Testis (tissue), 3 donors: Measurements from ENCODE around the gene GRIP2. TPM values are rescaled to one million over a fixed set of nuclear protein-coding genes. Genes with fewer than 3 reads are reported as not detected.
A peak's percentile ranks its signal among the peaks of the same experiment; 100 is the strongest.

Experiments used
- DNase-seq: peaks from one replicate; pipeline ENCODE4 v3.0.0-alpha.2; 2019
- H3K27ac ChIP-seq, 2 donors: fragments of 200-600 bp; sonication (generic); one replicate each; pipeline ENCODE4 v1.5.1; 2019
- H3K27me3 ChIP-seq: fragments of 200-600 bp; sonication (generic); one replicate; pipeline ENCODE4 v1.5.1; 2019
- H3K36me3 ChIP-seq: fragments of 200-600 bp; sonication (generic); one replicate; pipeline ENCODE4 v1.5.1; 2017; ENCODE audit warnings: low read depth; ENCODE audit errors: missing control alignments
- H3K4me1 ChIP-seq: fragments of 200-600 bp; sonication (generic); one replicate; pipeline ENCODE4 v1.5.1; 2019
- H3K4me3 ChIP-seq, 2 donors: fragments of 200-600 bp; sonication (generic); one replicate each; pipeline ENCODE4 v1.5.1; 2017 to 2019
- H3K9me3 ChIP-seq: fragments of 200-600 bp; sonication (generic); one replicate; pipeline ENCODE4 v1.5.1; 2017
- CTCF ChIP-seq, 3 experiments: fragments of 450-650 bp in 2 of 3; fragments of 200-600 bp in 1 of 3; sonication (generic) in 1 of 3; IDR thresholded peaks; one replicate each; pipeline ENCODE4 v1.5.1; 2016 to 2019; ENCODE audit warnings: antibody characterized with exemption in 3 of 3, mild to moderate bottlenecking in 2 of 3, moderate library complexity in 1 of 3
- POLR2A ChIP-seq: fragments of 450-650 bp; IDR thresholded peaks from one replicate; pipeline ENCODE4 v1.6.1; 2017; ENCODE audit warnings: antibody characterized with exemption, mild to moderate bottlenecking, moderate library complexity
- WGBS, 2 donors: methylation state at CpG; one replicate each; pipeline ENCODE4 v1.1.5; 2018; 5-methylcytosine and 5-hydroxymethylcytosine counted together
- intact Hi-C: fragments of 100-400 bp; cut with DNase I; formaldehyde crosslinking; loops from one replicate; pipeline ENCODE4 v1.15.1; 2023; ENCODE audit warnings: low total_unique reads
- polyA plus RNA-seq: library from polyadenylated mRNA; stranded (reverse); fragments of 350-450 nt; fragmentation: Illumina TruSeq; extraction: RNeasy Lipid Tissue Mini Kit (QIAGEN cat#74804); gene quantifications from one replicate; pipeline ENCODE4 v1.2.3, GENCODE V29; 2014; ENCODE audit warnings: low read depth, low replicate concordance; ENCODE audit not compliant: insufficient read depth
- total RNA-seq, 2 donors: library from RNA; depleted of rRNA; stranded (reverse); fragments of >200 nt; gene quantifications; one replicate each; pipeline ENCODE4 v1.2.3, GENCODE V29; 2016

The GRIP2 gene
- total and polyA plus RNA-seq, 3 donors from 2014 or later, result 2.4 to 3.2 (median 2.7) TPM

- no peak for TF ChIP-seq CTCF (IDR thresholded peaks at IDR 0.05)
- no peak for TF ChIP-seq POLR2A
- 87 to 88% methylated on average over 2 of the region's 2 CpGs for WGBS, 2 donors
- Histone ChIP-seq H3K36me3 (no peaks in the 10 kb centered on the region), H3K4me3 (no peak overlapping the region), H3K4me1 (no peaks in the 10 kb centered on the region), H3K27ac (peak overlapping the region in 1 of 2 donors; percentile 15), H3K9me3 (no peaks in the 10 kb centered on the region), H3K27me3 (no peaks in the 10 kb centered on the region)
- intact Hi-C loops, result loop anchor here (5.0 kb wide), 1 partner anchor 35 kb away; no protein-coding TSS in a partner anchor
- DNase-seq, result no peak
Observed at GRCh38 chr3:14547693-14548092, 7.6 kb upstream of the GRIP2 start.

GRCh38 chr3:14546041-14546440 is 5.9 kb upstream of the GRIP2 start:
- intact Hi-C loops, result loop anchor here (5.0 kb wide), 1 partner anchor 34 kb away; no protein-coding TSS in a partner anchor
- Histone ChIP-seq H3K9me3 (no peaks in the 10 kb centered on the region), H3K36me3 (no peaks in the 10 kb centered on the region), H3K27me3 (no peaks in the 10 kb centered on the region), H3K27ac (no peak overlapping the region), H3K4me1 (no peaks in the 10 kb centered on the region), H3K4me3 (no peak overlapping the region)
- TF ChIP-seq CTCF (IDR thresholded peaks at IDR 0.05) (no peak), POLR2A (no peak)
- WGBS, 2 donors, result 86 to 90% methylated on average over 9 of the region's 9 CpGs
- DNase-seq, result no peak

GRCh38 chr3:14545251-14545635 is 5.1 kb upstream of the GRIP2 start:
- Histone ChIP-seq H3K4me3 (no peak overlapping the region), H3K36me3 (no peaks in the 10 kb centered on the region), H3K4me1 (no peaks in the 10 kb centered on the region), H3K27me3 (no peaks in the 10 kb centered on the region), H3K9me3 (no peaks in the 10 kb centered on the region), H3K27ac (no peak overlapping the region)
- no peak for DNase-seq
- WGBS, 2 donors, result 92% methylated on average over 5 of the region's 5 CpGs; no CpG with 5 or more reads in 1 of the 2 donors
- TF ChIP-seq POLR2A, result no peak
- TF ChIP-seq CTCF (IDR thresholded peaks at IDR 0.05), result no peak
- intact Hi-C loops, result loop anchor here (5.0 kb wide), 1 partner anchor 33 kb away; no protein-coding TSS in a partner anchor

- TF ChIP-seq POLR2A (no peak), CTCF (IDR thresholded peaks at IDR 0.05) (no peak)
- WGBS, 2 donors, result 87 to 89% methylated on average over 9 to 18 of the region's 20 CpGs
- no peaks in the 10 kb centered on the region for H3K4me1 ChIP-seq
- no peak overlapping the region for H3K4me3 ChIP-seq
- H3K36me3 ChIP-seq, result no peaks in the 10 kb centered on the region
- no peak overlapping the region for H3K27ac ChIP-seq
- no peaks in the 10 kb centered on the region for H3K9me3 ChIP-seq
- intact Hi-C loops, result loop anchor here (5.0 kb wide), 1 partner anchor 32 kb away; no protein-coding TSS in a partner anchor
- no peak for DNase-seq
- no peaks in the 10 kb centered on the region for H3K27me3 ChIP-seq
Observed at GRCh38 chr3:14544282-14545250, 4.4 kb upstream of the GRIP2 start.
